K562 (cell line): ENCODE results near the gene GIMAP6. TPM values are rescaled to one million over a fixed set of nuclear protein-coding genes. Genes with fewer than 3 reads are reported as not detected.

Source experiments
- ATAC-seq: fragments of 200-7000 bp; cut with Tn5 transposase; 3 replicates; pipeline ENCODE4 v1.9.1; 2020; ENCODE audit warnings: moderate library complexity
- BruUV-seq: library from RNA; stranded (reverse); fragments of 400-500 nt; replicated peaks from 2 replicates; lab custom pipeline; 2021; lab: Mats Ljungman, UMichigan
- CTCF ChIA-PET: fragments of 300-600 bp; formaldehyde crosslinking; extraction: SDS; loops from one replicate; lab custom pipeline; 2021; ENCODE audit warnings: low intra/inter-chr PET ratio; lab: Yijun Ruan, JAX
- POLR2A ChIA-PET: fragments of 300-600, 350-650 bp; sonication (Branson Sonifier 250); formaldehyde crosslinking; extraction: SDS; loops from one replicate; lab custom pipeline; 2021; ENCODE audit warnings: antibody characterized with exemption, inconsistent platforms; lab: Yijun Ruan, JAX
- DNase-seq, 4 experiments: peaks; one replicate each; pipeline versions ENCODE4 v3.0.0 to v3.0.0-alpha.2; 2011 to 2018; ENCODE audit warnings: low spot score in 3 of 4, mixed read lengths in 3 of 4; ENCODE audit errors: extremely low read depth in 1 of 4
- FAIRE-seq: peaks from 2 replicates; lab custom pipeline; 2011; peaks lifted over from hg19 to GRCh38; lab: Jason Lieb, UNC
- H2AFZ ChIP-seq: 2 replicates; pipeline ENCODE4 v1.6.0; 2011; ENCODE audit warnings: low read depth, low read length, control low read depth, inconsistent platforms
- H3K27ac ChIP-seq: fragments of 200-600 bp; 3 replicates; pipeline ENCODE4 v1.8.0; 2011; ENCODE audit warnings: low read depth, mild to moderate bottlenecking, control low read depth, inconsistent platforms, low read length, moderate library complexity, mixed read lengths; ENCODE audit errors: extremely low read depth
- H3K27me3 ChIP-seq, 2 experiments: fragments of 300-600 bp in 1 of 2; 2 replicates in 1 of 2; 3 replicates in 1 of 2; pipeline versions ENCODE4 v1.6.0 to v1.8.0; 2011; ENCODE audit warnings: inconsistent platforms in 2 of 2, low read length in 2 of 2, mild to moderate bottlenecking in 1 of 2, mixed read lengths in 1 of 2, moderate library complexity in 1 of 2; ENCODE audit not compliant: control insufficient read depth in 2 of 2, insufficient read depth in 2 of 2
- H3K36me3 ChIP-seq: fragments of 300-600 bp; 3 replicates; pipeline ENCODE4 v1.8.0; 2011; ENCODE audit warnings: mild to moderate bottlenecking, low read length, inconsistent platforms; ENCODE audit not compliant: control insufficient read depth, insufficient read depth
- H3K4me1 ChIP-seq, 2 experiments: fragments of 200-600 bp in 1 of 2; replicated peaks in 1 of 2; 2 replicates in 1 of 2; 3 replicates in 1 of 2; pipeline versions ENCODE4 v1.5.1 to v1.8.0; 2011; ENCODE audit warnings: inconsistent platforms in 2 of 2, low read length in 2 of 2, mild to moderate bottlenecking in 1 of 2, mixed read lengths in 1 of 2, moderate library complexity in 1 of 2; ENCODE audit not compliant: control insufficient read depth in 2 of 2, insufficient read depth in 2 of 2
- H3K4me2 ChIP-seq: 2 replicates; pipeline ENCODE4 v1.6.1; 2011; ENCODE audit warnings: low read length, control low read depth, inconsistent platforms, mixed read lengths; ENCODE audit not compliant: insufficient read depth
- H3K4me3 ChIP-seq: fragments of 200-600 bp; sonication (generic), shearing (Covaris generic); 2 replicates; pipeline ENCODE4 v1.5.1; 2016; ENCODE audit warnings: control low read depth, inconsistent platforms
- H3K79me2 ChIP-seq: fragments of 200-600 bp; 3 replicates; pipeline ENCODE4 v1.8.0; 2011; ENCODE audit warnings: low read length, inconsistent platforms; ENCODE audit not compliant: control insufficient read depth, insufficient read depth
- H3K9ac ChIP-seq, 2 experiments: 2 replicates each; pipeline versions ENCODE4 v1.6.0 to v1.6.1; 2011; ENCODE audit warnings: low read depth in 2 of 2, low read length in 2 of 2, control low read depth in 1 of 2, inconsistent platforms in 1 of 2, mild to moderate bottlenecking in 1 of 2, mixed read lengths in 1 of 2; ENCODE audit not compliant: insufficient read depth in 1 of 2
- H3K9me1 ChIP-seq: one replicate; pipeline ENCODE4 v1.6.0; 2011; ENCODE audit warnings: inconsistent platforms, mild to moderate bottlenecking, low read length, moderate library complexity; ENCODE audit not compliant: control insufficient read depth, insufficient read depth
- H3K9me3 ChIP-seq: replicated peaks from 2 replicates; pipeline ENCODE4 v1.5.1; 2011; ENCODE audit warnings: low read depth, low read length, inconsistent platforms; ENCODE audit not compliant: control insufficient read depth, insufficient read depth
- H4K20me1 ChIP-seq: replicated peaks from 2 replicates; pipeline ENCODE4 v1.6.1; 2011; ENCODE audit warnings: low read length, inconsistent platforms, mixed read lengths; ENCODE audit not compliant: control insufficient read depth, insufficient read depth
- CBX5 ChIP-seq: IDR thresholded peaks from 2 replicates; pipeline ENCODE4 v1.6.1; 2014; ENCODE audit warnings: low read depth, borderline replicate concordance
- HDGF ChIP-seq: fragments of 450-650 bp; IDR thresholded peaks from 2 replicates; pipeline ENCODE4 v1.6.1; 2016
- HMGN3 ChIP-seq: IDR thresholded peaks from 2 replicates; pipeline ENCODE4 v1.6.1; 2011; ENCODE audit warnings: borderline replicate concordance, low read depth, mild to moderate bottlenecking, mixed read lengths, low read length; ENCODE audit not compliant: insufficient read length; ENCODE audit errors: extremely low read depth
- KDM1A ChIP-seq, 2 experiments: fragments of 450-650 bp; IDR thresholded peaks; 2 replicates each; pipeline ENCODE4 v1.6.1; 2016; ENCODE audit warnings: mild to moderate bottlenecking in 2 of 2
- MBD1 ChIP-seq: fragments of 250-450 bp; sonication (Bioruptor Pico); IDR thresholded peaks from 2 replicates; pipeline ENCODE4 v1.8.0; 2022; ENCODE audit warnings: inconsistent platforms
- MITF ChIP-seq: IDR thresholded peaks from 2 replicates; pipeline ENCODE4 v1.6.1; 2014; ENCODE audit warnings: antibody characterized with exemption
- RBM15 ChIP-seq: fragments of 200-400 bp; formaldehyde crosslinking; IDR thresholded peaks from 2 replicates; pipeline ENCODE4 v1.6.1; 2018; ENCODE audit warnings: mild to moderate bottlenecking, low read length, moderate library complexity; ENCODE audit not compliant: insufficient read depth
- WGBS: fragments of 100-300 bp; shearing (Covaris generic); methylation state at CpG from one replicate; pipeline ENCODE4 v1.1.6; 2016; ENCODE audit warnings: low coverage, mixed read lengths; ENCODE audit not compliant: insufficient coverage; ENCODE audit errors: missing lambda C conversion rate; 5-methylcytosine and 5-hydroxymethylcytosine counted together
- in situ Hi-C: fragments of 300-500 bp; cut with MboI; formaldehyde crosslinking; loops from 4 replicates; pipeline ENCODE4 v1.15.0; 2018; ENCODE audit warnings: inconsistent platforms, mixed read lengths
- intact Hi-C: fragments of 100-400 bp; cut with micrococcal nuclease; formaldehyde crosslinking; loops from 2 replicates; pipeline ENCODE4 v1.14.2; 2022
- polyA plus RNA-seq, 8 experiments: library from polyadenylated mRNA; depleted of rRNA in 4 of 8; stranded (reverse) in 5 of 8; unstranded in 3 of 8; fragments of >200 nt; fragmentation: Nextera tagmentation in 2 of 8; fragmentation: Illumina TruSeq in 1 of 8; extraction: Ambion mirVana in 2 of 8; extraction: Trizol in 1 of 8; gene quantifications; 2 replicates each; pipeline versions ENCODE4 v1.2.1 to v1.2.3, GENCODE V29; 2011 to 2014; ENCODE audit warnings: inconsistent platforms in 1 of 8, missing spikeins in 1 of 8
- total RNA-seq, 7 experiments: library from RNA; depleted of rRNA in 6 of 7; stranded (reverse); fragments of >200 nt in 6 of 7; fragmentation: Illumina TruSeq in 2 of 7; extraction: Trizol in 2 of 7; gene quantifications; 2 replicates each; pipeline versions ENCODE4 v1.2.1 to v1.2.3, GENCODE V29; 2011 to 2021; ENCODE audit warnings: low replicate concordance in 1 of 7
- TF ChIP-seq, protein P1 (sequence below): fragments of 250-450 bp; sonication (Bioruptor Pico); IDR thresholded peaks from 2 replicates; pipeline ENCODE4 v1.4.0; 2020; ENCODE audit warnings: mild to moderate bottlenecking
- TF ChIP-seq, protein P2 (sequence below): fragments of 250-450 bp; sonication (Bioruptor Pico); IDR thresholded peaks from 2 replicates; pipeline ENCODE4 v1.5.0; 2020; ENCODE audit warnings: mild to moderate bottlenecking, borderline replicate concordance

The GIMAP6 gene
- total and polyA plus RNA-seq, 9 of the 15 experiments (the other 6 are each of a cell fraction or from before 2014, with no cell fraction given), result 0.04 to 0.45 (median 0.18) TPM

GRCh38 chr7:150631084-150631826 lies 930 bp downstream of the GIMAP6 start:
- Histone ChIP-seq H3K4me3 (no peak overlapping the region), H4K20me1 (no peaks in the 10 kb centered on the region), H3K79me2 (no peaks in the 10 kb centered on the region)
- ATAC-seq (no peak; the same call in 2 of the 3 replicates), FAIRE-seq (no peak)
- in situ Hi-C loops, result no loop called here
- ChIA-PET CTCF (no interaction called here), POLR2A (interaction anchor here (1.0 to 1.1 kb wide), 2 partner anchors 10 to 12 kb away, joined by 3 to 4 read pairs; no protein-coding TSS in a partner anchor)
- TF ChIP-seq HDGF, result no peak
- TF ChIP-seq, protein P1, sequence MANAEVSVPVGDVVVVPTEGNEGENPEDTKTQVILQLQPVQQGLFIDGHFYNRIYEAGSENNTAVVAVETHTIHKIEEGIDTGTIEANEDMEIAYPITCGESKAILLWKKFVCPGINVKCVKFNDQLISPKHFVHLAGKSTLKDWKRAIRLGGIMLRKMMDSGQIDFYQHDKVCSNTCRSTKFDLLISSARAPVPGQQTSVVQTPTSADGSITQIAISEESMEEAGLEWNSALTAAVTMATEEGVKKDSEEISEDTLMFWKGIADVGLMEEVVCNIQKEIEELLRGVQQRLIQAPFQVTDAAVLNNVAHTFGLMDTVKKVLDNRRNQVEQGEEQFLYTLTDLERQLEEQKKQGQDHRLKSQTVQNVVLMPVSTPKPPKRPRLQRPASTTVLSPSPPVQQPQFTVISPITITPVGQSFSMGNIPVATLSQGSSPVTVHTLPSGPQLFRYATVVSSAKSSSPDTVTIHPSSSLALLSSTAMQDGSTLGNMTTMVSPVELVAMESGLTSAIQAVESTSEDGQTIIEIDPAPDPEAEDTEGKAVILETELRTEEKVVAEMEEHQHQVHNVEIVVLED, result no peak
- no peak for TF ChIP-seq MITF
- TF ChIP-seq MBD1, result no peak
- no peak for TF ChIP-seq RBM15
- no peak for TF ChIP-seq CBX5
- TF ChIP-seq KDM1A (IDR thresholded peaks at IDR 0.05), result no peak
- TF ChIP-seq, protein P2, sequence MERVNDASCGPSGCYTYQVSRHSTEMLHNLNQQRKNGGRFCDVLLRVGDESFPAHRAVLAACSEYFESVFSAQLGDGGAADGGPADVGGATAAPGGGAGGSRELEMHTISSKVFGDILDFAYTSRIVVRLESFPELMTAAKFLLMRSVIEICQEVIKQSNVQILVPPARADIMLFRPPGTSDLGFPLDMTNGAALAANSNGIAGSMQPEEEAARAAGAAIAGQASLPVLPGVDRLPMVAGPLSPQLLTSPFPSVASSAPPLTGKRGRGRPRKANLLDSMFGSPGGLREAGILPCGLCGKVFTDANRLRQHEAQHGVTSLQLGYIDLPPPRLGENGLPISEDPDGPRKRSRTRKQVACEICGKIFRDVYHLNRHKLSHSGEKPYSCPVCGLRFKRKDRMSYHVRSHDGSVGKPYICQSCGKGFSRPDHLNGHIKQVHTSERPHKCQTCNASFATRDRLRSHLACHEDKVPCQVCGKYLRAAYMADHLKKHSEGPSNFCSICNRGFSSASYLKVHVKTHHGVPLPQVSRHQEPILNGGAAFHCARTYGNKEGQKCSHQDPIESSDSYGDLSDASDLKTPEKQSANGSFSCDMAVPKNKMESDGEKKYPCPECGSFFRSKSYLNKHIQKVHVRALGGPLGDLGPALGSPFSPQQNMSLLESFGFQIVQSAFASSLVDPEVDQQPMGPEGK (CRISPR knock-in tag), result no peak
- TF ChIP-seq HMGN3, result no peak
- TF ChIP-seq, all 486 proteins: peak for 0
- H3K27me3 ChIP-seq, result peaks cover 3 to 24% of the 10 kb centered on the region in 2 experiments; a peak in 4 of 5 replicates
- no peaks in the 10 kb centered on the region for H3K9me1 ChIP-seq
- H3K9me3 ChIP-seq, result no peaks in the 10 kb centered on the region
- DNase-seq, result no peak
- no peak overlapping the region for H3K4me2 ChIP-seq
- no TSS peak for BruUV-seq
- intact Hi-C loops, result no loop called here
- H3K27ac ChIP-seq, result no peak overlapping the region
- WGBS, result 2% methylated on average over 8 of the region's 8 CpGs
- no peaks in the 10 kb centered on the region for H3K36me3 ChIP-seq
- no peak overlapping the region for H3K9ac ChIP-seq
- H3K4me1 ChIP-seq, result peaks cover 0 to 4% of the 10 kb centered on the region in 2 experiments; a peak in 2 of 5 replicates
- H2AFZ ChIP-seq, result no peak overlapping the region
